Nephron progenitor cell (in vitro differentiated cells): ENCODE results near the gene ABCA2.

Experiments used
- DNase-seq: peaks from one replicate; pipeline ENCODE4 v3.0.0; 2021
- H3K27ac Mint-ChIP-seq: 2 replicates; pipeline ENCODE4 v1.8.0; 2021; ENCODE audit warnings: mild to moderate bottlenecking, moderate library complexity, mixed read lengths
- H3K27me3 Mint-ChIP-seq: 2 replicates; pipeline ENCODE4 v1.8.0; 2021; ENCODE audit warnings: mild to moderate bottlenecking, low read depth, mixed read lengths; ENCODE audit not compliant: poor library complexity
- H3K36me3 Mint-ChIP-seq: 2 replicates; pipeline ENCODE4 v1.8.0; 2021; ENCODE audit warnings: low read depth, mixed read lengths
- H3K4me1 Mint-ChIP-seq: 2 replicates; pipeline ENCODE4 v1.8.0; 2021; ENCODE audit warnings: mixed read lengths
- H3K4me3 Mint-ChIP-seq: 2 replicates; pipeline ENCODE4 v1.8.0; 2021; ENCODE audit warnings: mild to moderate bottlenecking, moderate library complexity, mixed read lengths
- H3K9me3 Mint-ChIP-seq: 2 replicates; pipeline ENCODE4 v1.8.0; 2021; ENCODE audit warnings: mild to moderate bottlenecking, moderate library complexity, mixed read lengths
- TF ChIP-seq, protein P1 (sequence below): fragments of 200-600 bp; sonication (generic); IDR thresholded peaks from 2 replicates; pipeline ENCODE4 v1.5.0; 2021; ENCODE audit warnings: antibody characterized with exemption

The ABCA2 gene

DNA sequence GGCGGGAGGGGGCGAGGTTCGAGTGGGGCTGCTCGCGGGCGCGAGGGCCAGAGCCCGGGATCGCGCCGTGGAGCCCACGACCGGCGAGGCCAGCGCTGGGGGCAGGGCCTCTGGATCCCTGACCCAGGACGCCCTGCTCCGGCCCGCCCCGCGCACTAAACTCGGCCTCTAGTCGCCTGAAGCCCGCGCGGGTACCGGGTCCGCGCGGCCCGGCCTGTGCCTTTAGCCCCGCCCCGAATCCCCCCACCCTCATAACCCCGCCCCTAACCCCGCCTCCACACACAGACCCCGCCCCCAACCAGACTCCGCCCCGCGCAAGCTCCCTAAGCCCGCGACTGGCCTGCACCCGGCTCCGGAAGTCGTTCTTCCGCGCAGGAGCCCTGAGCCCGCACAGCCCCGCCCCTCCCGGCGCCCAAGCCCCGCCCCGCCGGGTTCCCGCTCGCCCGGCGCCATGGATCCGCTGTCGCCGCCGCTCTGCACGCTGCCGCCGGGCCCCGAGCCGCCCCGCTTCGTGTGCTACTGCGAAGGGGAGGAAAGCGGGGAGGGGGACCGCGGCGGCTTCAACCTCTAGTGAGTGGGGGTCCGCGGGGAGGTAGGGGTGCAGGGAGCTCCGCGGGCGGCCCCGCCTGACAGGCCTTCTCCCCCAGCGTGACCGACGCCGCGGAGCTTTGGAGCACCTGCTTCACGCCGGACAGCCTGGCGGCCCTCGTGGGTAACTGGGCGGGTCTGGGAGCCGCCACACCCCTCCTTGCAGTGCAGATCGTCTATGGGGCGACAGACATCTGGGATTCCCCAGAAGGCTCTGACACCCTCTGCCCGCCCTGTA, 35.8 kb downstream of the ABCA2 start, which contains the start of gene PAXX:
Gene PAXX, plus strand, starts transcription at position 430 of the 826 bp plus-strand sequence. Its CDS starts 22 bp downstream, at position 452.
- H3K27me3 Mint-ChIP-seq = peaks cover 28% of the 10 kb centered on the region
- peak within 1 kb of the TSS; percentile 80 for H3K4me3 Mint-ChIP-seq
- H3K27ac Mint-ChIP-seq = no peak within 1 kb of the TSS
- H3K4me1 Mint-ChIP-seq = peaks cover 25% of the 10 kb centered on the region
- peak; percentile 99 for DNase-seq
- H3K9me3 Mint-ChIP-seq = peaks cover 18% of the 10 kb centered on the region
- no peaks in the 10 kb centered on the region for H3K36me3 Mint-ChIP-seq
- TF ChIP-seq, protein P1, sequence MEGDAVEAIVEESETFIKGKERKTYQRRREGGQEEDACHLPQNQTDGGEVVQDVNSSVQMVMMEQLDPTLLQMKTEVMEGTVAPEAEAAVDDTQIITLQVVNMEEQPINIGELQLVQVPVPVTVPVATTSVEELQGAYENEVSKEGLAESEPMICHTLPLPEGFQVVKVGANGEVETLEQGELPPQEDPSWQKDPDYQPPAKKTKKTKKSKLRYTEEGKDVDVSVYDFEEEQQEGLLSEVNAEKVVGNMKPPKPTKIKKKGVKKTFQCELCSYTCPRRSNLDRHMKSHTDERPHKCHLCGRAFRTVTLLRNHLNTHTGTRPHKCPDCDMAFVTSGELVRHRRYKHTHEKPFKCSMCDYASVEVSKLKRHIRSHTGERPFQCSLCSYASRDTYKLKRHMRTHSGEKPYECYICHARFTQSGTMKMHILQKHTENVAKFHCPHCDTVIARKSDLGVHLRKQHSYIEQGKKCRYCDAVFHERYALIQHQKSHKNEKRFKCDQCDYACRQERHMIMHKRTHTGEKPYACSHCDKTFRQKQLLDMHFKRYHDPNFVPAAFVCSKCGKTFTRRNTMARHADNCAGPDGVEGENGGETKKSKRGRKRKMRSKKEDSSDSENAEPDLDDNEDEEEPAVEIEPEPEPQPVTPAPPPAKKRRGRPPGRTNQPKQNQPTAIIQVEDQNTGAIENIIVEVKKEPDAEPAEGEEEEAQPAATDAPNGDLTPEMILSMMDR = no peak

GRCh38 chr9:136990242-136990911, 37.7 kb downstream of the ABCA2 start:
- DNase-seq = no peak
- peak overlapping the region; percentile 54 for H3K4me3 Mint-ChIP-seq
- TF ChIP-seq, protein P1 = no peak

GRCh38 chr9:136988872-136989271, 39.2 kb downstream of the ABCA2 start:
- H3K4me3 Mint-ChIP-seq = no peak overlapping the region
- H3K4me1 Mint-ChIP-seq = peaks cover 28% of the 10 kb centered on the region
- H3K27me3 Mint-ChIP-seq = peaks cover 31% of the 10 kb centered on the region
- TF ChIP-seq, protein P1 = no peak
- DNase-seq = no peak
- H3K27ac Mint-ChIP-seq = no peak overlapping the region
- no peaks in the 10 kb centered on the region for H3K36me3 Mint-ChIP-seq
- H3K9me3 Mint-ChIP-seq = peaks cover 18% of the 10 kb centered on the region

More at GRCh38 chr9:136990242-136990911, 37.7 kb downstream of the ABCA2 start:
- H3K27ac Mint-ChIP-seq = no peak overlapping the region
- peaks cover 18% of the 10 kb centered on the region for H3K9me3 Mint-ChIP-seq
- no peaks in the 10 kb centered on the region for H3K36me3 Mint-ChIP-seq
- H3K27me3 Mint-ChIP-seq = peaks cover 32% of the 10 kb centered on the region
- H3K4me1 Mint-ChIP-seq = peaks cover 25% of the 10 kb centered on the region

DNA sequence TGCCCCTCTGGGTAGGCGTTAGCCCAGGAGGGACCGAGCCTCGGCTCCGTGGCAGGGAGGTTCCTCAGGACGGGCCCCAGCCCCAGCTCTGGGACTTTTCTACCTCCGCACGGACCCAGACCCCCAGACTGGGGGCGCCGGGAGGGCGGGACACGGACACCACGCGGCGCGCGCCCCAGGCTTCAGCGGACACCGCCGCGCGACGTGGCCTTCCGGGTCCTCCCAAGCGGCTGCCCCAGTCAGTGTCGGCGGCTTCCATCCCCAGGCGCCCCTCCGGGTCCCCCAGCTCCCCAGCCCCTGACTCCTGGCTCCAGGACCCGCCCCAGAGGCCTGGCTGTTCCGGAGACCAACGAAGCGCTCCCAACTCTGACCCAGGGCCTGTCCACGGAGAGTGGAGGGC, 42.2 kb downstream of the ABCA2 start:
- TF ChIP-seq, protein P1 = no peak
- Mint-ChIP-seq H3K9me3 (peaks cover 9% of the 10 kb centered on the region), H3K4me1 (peaks cover 31% of the 10 kb centered on the region), H3K4me3 (no peak overlapping the region), H3K27ac (no peak overlapping the region), H3K36me3 (no peaks in the 10 kb centered on the region), H3K27me3 (peaks cover 34% of the 10 kb centered on the region)
- DNase-seq = peak; percentile 5

DNA sequence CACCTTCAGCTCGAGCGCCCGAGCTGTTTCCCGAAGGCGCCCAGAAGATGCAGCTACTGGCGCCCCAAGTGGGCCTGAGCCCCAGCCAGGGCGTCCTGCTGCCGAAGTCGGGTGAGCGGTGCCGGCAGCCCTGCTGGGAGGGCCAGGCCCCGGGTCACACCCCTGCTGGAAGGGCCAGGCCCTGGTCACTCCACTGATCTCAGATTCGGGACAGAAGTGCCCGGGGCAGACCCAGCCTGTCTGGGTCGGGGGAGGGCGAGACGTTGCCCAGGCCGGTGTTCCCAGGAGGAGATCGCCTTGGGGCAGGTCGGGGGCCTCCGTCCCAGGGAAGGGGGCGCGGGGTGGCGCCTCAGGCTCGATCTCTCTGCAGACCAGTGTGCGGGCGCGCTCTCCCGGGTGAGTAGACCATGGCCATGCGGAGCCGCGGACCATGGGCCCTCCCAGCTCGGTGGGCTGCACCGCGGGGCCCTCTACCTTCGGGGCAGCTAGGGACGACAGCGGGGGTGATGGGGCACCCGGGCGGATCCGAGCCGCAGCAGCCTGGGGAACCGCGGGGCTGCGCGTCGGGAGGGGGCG, 42.9 kb downstream of the ABCA2 start:
- Mint-ChIP-seq H3K27me3 (peaks cover 33% of the 10 kb centered on the region), H3K36me3 (no peaks in the 10 kb centered on the region), H3K27ac (no peak overlapping the region), H3K4me1 (peaks cover 35% of the 10 kb centered on the region), H3K4me3 (no peak overlapping the region), H3K9me3 (peaks cover 2% of the 10 kb centered on the region)
- TF ChIP-seq, protein P1 = no peak
- no peak for DNase-seq
